Jurkat, Clone E6-1 (cell line): Measurements from ENCODE around the gene TSPAN14.
"Not testable (repeated sequence)": the region's sequence is repeated elsewhere in the genome, so short reads cannot be mapped to it uniquely, and the experiment has no call there.

Source experiments
- DNase-seq: peaks from one replicate; pipeline ENCODE4 v3.0.0-alpha.2; 2011; ENCODE audit warnings: low read depth, low spot score
- H3K4me3 ChIP-seq: 2 replicates; pipeline ENCODE4 v1.5.1; 2011; ENCODE audit warnings: mild to moderate bottlenecking, low read length, control low read depth, moderate library complexity

Gene TSPAN14

DNA sequence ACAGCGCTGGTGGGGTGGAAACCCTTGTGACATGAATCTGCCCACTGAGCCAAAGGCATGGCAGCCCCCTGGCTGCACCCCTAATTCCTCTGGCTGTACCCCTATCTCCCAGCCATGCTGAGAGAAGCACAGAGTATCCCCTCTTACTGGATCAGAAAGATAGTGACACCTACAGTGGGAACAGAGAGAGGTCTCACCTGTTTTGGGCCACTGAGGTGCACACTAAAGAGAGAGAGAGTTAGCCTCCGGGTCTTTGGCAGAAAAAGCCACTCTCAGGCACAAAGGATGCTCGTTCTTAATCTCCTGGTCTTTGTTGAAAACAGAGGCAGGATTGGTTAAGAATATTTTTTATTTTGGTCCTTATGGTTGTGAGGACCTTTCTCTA lies 11.3 kb downstream of the TSPAN14 start:
- no peak for DNase-seq
- peak overlapping the region; percentile 22 for H3K4me3 ChIP-seq

DNA sequence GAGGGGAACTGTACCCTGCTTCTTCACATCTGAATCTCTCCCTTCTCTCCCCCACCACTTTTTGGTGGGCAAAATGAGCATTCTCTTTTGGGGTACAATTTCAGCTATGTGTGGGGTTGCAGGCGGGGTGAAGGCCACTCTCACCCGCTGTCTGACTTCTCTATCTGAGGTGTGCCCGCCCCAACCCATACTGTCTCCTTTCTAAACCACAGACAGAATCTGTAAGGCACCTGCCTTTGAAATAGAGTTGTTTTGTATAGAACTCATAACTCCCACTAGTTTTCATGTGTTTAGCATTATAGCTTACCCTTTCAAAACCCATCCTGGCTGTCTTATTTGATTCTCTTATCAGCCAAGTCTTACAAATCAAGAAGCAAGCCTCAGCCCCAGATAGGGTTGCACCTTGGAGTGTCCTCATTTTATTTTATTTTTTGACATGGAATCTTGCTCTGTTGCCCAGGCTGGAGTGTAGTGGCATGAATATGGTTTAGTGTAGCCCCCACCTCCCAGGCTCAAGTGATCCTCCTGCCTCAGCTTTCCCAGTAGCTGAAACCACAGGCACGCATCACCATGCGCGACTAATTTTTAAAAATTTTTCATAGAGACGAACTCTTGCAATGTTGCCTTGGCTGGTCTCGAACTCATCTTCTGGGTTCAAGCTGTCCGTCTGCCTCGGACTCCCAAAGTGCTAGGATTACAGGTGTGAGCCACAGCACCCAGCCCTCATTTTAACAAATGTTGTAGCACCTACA lies 11.9 kb downstream of the TSPAN14 start:
- H3K4me3 ChIP-seq = peak overlapping the region; percentile 22
- peak; percentile 83 for DNase-seq

DNA sequence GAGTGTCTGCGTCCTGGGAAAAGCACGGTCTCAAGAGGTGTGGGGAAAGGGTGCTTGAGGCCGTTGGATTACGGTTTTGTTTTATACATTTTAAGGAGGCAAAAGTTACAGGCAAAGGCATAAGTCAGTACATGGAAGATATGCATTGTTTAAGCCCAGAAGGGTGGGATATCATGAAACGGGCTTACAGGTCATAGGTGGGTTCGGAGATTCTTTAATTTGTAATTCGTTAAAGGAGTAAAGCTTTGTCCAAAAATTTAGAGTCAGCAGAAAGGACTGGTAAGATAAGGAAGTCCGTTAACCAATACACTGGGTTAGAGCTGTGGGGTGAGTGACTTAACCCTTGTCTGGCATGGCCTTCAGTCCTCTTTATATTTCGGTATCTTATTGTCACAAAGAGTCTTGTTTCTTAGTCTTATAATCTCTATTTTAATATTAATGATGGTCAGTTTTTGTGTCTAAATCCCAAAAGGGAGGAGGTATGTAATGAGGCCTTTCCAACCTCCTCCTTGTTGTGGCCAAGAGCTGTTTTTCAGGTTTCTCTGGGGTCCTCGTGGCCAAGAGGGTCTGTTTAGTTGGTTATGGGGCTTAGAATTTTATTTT lies 12.7 kb downstream of the TSPAN14 start:
- DNase-seq = no peak
- H3K4me3 ChIP-seq = no peak overlapping the region

DNA sequence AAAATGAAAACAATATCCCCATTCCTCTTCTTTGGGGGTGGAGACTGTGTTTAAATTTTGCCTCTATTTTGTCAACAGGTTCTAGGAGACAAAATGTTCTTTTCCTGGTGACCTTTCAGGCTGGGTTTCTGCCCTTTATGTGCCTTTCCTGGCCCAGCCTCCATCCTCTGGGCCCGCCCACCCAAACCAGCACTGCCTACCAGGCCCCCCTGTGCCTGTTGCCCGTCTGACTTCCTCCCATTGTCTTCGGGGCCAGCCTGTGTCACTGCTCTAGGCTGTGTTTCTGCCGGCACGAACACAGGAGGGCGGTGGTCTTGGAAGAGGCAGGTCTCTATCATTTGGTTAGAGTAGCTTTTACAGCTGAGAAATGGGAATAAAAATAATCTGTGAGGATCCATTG lies 13.9 kb downstream of the TSPAN14 start:
- peak; percentile 68 for DNase-seq
- H3K4me3 ChIP-seq = peak overlapping the region; percentile 43

DNA sequence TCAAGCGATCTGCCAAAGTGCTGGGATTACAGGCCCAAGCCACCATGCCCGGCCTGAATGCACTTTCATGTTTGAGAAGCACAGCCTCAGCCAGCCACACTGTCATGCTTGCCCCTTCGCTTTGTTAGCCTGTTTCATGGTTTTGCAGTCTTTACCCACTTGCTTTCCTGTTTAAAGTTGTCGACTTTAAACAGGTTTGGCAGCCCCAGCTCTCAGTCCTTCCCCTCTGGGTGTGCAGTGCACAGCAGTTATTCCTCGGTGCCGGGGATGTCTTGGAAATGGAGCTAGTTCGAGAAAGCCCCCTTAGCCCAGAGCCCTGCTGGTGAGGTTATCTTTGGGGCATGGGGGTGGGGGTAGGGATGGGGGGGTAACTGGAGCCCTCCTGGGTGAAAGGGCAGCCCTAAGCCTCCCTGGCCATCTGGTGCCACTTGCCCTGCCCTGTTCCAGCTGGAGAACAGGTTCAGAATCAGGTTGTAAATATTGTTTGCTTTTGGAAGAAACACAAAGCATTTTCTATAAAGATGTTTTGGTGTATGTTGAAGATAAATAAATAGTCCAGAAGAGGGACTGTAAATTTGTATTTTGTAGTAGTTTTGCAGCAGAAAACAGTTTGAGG lies 14.8 kb downstream of the TSPAN14 start:
- peak overlapping the region; percentile 43 for H3K4me3 ChIP-seq
- DNase-seq = no peak

DNA sequence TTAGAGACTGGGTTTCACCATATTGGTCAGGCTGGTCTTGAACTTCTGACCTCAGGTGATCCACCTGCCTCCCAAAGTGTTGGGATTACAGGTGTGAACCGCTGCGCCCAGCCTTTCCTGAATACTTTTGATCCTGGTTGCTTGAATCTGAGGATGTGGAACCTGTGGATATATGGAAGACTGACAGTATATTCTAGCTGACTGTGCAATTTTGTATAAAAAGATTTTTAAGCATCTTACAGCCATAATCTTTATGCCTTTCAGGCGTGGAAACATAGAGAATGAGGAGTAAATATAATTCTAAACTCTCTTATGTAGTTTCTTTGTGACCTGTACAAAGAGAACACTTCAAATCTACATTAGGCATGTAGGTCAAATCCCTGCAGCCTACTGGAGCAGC lies 16.2 kb downstream of the TSPAN14 start:
- no peak for DNase-seq
- no peak overlapping the region for H3K4me3 ChIP-seq

DNA sequence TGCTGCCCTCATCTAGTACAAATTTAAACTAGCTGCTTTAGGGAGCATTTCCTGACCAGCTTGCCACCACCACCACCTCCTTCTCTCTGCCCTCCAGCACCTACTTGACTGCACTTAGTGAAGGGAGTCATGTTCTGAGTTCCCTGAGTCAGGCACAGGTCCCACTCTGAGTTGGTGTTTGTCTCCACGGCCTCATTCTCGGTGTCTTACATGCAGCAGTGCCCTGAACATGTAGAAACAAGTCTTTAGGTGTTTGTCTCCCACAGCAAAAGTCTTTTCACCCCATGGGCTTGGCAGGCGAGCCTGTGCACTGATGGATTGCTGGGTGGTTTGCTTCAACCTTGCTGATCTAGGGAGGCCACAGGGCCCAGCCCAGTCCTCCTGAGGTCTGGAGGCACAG lies 16.9 kb downstream of the TSPAN14 start:
- no peak for DNase-seq
- H3K4me3 ChIP-seq = no peak overlapping the region

DNA sequence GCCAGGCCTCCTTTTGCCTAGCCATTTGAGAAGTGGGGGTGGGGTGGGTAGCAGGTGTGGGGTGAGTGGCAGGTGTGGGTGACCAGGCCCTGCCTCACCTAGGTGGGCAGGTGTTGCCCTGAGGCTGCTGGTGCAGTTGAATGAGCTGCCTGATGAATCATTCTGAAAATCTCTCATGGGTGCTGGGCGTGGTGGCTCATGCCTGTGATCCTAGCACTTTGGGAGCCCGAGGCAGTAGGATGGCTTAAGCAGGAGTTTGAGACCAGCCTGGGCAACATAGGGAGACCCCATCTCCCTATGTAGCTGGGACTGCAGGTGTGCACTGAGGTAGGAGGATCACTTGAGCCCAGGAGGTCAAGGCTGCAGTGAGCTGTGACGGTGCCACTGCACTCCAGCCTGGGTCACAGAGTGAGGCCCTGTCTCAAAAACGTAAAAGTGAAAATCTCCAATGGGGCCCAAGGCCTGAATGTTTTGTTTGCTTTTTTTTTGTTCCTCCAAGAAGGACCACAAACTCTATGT lies 17.7 kb downstream of the TSPAN14 start:
- H3K4me3 ChIP-seq = no peak overlapping the region
- DNase-seq = no peak

DNA sequence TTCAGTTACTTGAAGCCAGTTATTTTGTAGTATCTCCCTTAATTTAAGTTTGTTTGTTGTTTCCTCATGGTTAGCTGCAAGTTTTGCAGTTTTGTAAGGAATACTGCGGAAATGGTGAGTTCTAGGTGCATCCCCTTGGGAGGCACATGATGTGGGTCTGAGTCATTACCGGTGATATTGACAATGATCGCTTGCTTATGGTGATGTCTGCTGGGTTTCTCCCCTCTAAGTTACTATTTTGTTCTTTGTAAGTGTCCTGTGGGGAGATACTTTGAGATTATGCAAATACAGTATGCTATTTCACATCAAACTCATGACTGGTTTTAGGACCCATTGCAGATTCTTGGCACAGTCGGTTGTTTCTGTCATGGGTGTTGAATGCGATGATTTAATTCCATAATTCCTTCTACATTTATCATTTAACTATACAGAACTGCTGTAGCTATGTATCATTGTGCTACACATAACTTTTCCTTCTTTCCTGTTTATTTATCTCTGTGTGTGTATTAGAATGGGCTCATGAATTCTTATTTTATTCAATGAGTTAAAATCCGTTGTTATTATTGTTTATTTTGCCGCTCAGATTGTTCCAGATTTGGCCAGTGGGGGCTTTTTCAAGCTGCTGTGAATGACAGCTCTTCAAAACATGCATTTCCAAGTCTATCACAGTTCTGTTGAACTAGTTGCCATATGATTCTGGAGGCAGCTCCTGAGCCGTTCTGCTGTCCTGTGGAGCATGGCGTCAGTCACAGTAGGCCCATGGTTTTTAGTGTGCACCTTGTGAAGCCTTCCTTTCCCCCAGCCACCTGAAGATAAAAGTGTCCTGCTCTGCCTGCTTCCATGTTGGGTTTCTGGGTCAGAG lies 18.4 kb downstream of the TSPAN14 start:
- DNase-seq = no peak
- H3K4me3 ChIP-seq = no peak overlapping the region

DNA sequence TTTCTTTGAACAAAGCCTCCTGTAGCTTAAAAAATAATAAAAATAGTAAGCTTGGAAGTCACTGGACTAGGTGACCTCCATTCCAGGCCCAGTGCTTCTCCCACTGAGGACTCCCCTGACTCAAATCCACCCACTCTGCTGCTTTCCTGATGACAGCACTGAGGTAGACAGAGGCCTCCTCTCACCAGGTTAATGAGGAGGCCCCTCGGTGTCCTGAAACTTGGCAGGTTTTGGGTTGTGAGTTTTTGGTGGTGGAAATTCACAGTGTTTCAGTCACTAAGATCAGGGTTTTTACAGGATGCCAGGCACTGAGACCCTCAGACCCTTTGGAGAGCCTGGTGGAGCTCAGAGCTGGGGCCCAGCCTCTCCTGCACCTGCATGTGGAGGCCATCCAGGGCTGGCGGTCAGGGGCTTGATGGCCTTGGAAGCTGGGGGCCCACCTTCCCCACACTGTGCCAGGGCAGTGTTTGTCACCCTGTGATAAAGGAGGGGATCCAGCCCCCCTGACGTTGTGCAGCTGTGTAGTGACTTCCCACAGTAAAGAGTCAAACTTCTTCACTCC lies 19.1 kb downstream of the TSPAN14 start:
- no peak overlapping the region for H3K4me3 ChIP-seq
- DNase-seq = no peak

DNA sequence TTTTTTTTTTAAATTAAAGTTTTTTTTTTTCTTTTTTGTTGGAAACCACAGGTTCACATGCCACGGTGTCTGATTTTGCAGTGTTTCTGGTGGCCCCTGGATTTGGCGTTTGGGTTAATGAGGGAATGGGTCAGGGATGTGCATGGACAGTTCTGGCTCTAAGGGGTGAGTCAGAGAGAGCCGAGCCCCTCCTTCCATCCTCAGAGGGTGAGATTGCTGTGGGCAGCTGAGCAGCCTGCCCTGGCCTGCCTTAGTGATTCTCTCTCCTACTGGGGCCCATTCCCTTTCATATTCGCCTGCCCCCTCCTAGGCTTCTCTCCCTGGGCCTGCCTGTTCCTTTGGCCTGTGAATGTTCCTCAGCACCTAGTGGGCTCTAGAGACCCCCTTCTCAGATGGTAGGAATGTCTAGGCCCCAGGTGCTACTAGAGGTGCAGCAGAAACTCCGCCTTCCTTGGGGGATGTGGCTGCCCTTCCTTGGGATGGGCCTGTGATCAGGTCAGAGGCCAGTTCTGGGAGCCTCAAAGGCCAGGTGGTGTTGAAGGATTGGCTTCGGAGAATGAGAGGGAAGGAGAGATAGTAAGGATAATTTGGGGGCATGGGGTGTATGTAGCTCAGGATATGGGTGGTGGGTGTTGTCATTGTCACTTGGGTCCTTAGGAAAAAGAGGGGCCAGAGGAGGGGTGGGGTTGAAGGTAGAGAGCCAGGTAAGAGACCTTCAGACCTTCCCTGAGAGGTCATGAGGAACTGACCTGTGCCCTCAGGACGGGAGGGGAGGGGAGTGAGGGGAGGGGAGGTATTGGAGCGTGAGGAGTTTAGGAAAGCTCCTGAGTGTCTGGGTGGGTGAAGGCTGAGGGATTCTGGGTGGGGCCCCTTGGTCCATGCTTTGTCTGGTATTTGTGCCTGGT lies 19.8 kb downstream of the TSPAN14 start:
- DNase-seq = no peak
- no peak overlapping the region for H3K4me3 ChIP-seq

DNA sequence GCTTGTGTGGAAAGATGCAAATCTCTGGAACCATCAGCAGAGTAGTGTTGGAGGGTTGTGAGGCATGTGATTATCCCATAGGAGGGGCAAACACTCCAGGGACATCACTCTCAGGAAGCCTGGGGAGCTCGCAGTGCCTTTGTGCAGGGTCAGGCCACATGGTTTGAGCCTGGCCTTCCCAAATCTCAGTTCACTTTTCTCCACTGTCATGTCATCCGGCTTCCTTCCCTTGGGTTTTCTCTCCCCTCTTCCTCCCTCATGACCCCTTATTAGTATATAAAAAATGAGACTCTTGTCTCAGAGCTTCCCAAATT lies 20.4 kb downstream of the TSPAN14 start:
- no peak overlapping the region for H3K4me3 ChIP-seq
- no peak for DNase-seq

DNA sequence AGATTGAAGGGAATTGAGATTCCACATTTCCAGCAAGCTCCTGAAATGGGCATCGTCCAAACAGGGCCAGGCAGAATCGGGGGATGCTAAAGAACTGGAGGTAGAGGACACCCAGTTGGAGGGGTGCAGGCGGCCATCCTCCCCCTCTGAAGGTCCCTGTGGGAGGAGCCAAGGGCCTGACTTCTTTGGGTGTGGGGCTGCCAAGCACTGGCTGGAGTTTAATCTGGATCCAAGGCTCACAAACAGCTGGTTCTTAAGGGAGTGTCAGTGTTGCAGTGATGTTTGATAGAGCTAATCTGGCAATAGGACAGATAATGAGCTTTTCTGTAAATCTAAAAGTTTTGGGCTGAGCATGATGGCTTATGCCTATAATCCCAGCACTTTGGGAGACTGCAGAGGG lies 20.8 kb downstream of the TSPAN14 start:
- no peak for DNase-seq
- H3K4me3 ChIP-seq = no peak overlapping the region

DNA sequence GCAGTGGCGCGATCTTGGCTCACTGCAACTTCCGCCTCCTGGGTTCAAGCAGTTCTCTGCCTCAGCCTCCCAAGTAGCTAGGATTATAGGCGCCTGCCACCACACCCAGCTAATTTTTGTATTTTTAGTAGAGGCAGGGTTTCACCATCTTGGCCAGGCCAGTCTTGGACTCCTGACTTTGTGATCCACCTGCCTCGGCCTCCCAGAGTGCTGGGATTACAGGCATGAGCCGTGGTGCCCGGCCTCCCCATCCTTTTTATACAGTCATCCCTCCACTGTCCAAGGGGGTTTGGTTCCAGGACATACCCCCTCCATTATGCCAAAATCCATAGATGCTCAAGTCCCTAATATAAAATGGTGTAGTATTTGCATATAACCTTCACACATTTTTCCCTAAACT lies 21.5 kb downstream of the TSPAN14 start:
- not testable (repeated sequence) for H3K4me3 ChIP-seq, DNase-seq

DNA sequence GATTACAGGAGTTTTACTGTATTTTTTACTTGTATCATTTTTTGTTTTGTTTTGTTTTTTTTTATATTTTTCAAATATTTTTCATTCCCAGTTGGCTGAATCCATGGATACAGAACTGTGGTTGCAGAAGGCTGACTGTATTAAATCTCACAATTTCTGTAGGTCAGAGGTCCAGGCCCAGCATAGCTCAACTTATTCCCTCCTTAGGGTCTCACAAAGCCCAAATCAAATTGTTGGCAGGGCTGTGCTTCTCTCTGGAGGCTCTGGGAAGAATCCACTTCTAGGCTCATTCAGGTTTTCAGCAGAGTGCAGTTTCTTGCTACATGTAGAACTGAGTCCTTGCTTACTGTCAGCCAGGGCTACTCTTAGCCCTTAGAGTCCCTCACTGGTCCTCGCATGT lies 22.6 kb downstream of the TSPAN14 start:
- no peak overlapping the region for H3K4me3 ChIP-seq
- no peak for DNase-seq

DNA sequence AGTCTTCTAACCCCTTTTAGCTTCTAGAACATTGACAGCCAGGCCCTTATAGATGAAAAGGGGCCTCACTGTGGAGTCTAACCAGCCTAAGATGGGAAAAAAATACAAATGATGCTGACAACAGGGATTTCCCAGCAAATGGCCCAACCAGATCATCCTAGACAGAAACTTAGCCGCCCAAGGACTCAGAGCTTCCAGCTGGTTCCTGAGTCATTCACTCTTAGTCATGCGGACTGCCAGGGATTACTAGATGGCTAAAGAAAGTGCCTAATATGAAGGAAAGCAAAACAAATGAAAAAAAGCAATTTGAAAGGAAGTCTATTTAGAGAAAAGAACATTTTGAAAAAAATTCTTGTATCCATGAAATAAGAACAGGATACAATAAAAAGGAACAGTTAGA lies 23.7 kb downstream of the TSPAN14 start:
- no peak for DNase-seq
- no peak overlapping the region for H3K4me3 ChIP-seq

DNA sequence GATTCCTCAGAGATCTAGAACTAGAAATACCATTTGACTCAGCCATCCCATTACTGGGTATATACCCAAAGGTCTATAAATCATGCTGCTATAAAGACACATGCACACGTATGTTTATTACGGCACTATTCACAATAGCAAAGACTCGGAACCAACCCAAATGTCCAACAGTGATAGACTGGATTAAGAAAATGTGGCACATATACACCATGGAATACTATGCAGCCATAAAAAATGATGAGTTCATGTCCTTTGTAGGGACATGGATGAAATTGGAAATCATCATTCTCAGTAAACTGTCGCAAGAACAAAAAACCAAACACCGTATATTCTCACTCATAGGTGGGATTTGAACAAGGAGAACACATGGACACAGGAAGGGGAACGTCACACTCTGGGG lies 26.3 kb downstream of the TSPAN14 start:
- not testable (repeated sequence) for DNase-seq, H3K4me3 ChIP-seq

DNA sequence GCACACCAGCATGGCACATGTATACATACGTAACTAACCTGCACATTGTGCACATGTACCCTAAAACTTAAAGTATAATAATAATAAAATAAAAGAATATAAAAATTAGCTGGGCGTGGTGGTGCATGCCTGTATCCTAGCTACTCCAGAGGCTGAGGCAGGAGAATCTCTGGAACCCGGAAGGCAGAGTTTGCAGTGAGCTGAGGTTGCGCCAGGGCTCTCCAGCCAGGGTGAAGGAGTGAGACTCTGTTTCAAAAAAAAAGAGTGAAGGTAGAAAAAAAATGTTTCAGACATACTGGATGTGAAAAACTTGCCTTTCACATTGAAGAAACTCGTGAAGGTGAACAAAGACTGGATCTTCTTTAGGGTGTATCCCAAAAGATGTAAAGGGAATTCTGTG lies 26.7 kb downstream of the TSPAN14 start:
- DNase-seq = no peak
- no peak overlapping the region for H3K4me3 ChIP-seq
